ENCODE measurements around the gene CCDC28B.
A peak's percentile ranks its signal among the peaks of the same experiment; 100 is the strongest.
"Not testable (repeated sequence)": the region's sequence is repeated elsewhere in the genome, so short reads cannot be mapped to it uniquely, and the experiment has no call there.

CCDC28B gene

GRCh38 chr1:32200226-32201010 lies at the start of gene CCDC28B:
TSS of gene CCDC28B (plus strand) at chr1:32200595. CDS start at chr1:32201936, 1,341 bp downstream.
- peak; percentile 40 to 50 (median 42) for DNase-seq (ENCODE audit: low read depth in 2 of 3, low spot score in 2 of 3)

DNA sequence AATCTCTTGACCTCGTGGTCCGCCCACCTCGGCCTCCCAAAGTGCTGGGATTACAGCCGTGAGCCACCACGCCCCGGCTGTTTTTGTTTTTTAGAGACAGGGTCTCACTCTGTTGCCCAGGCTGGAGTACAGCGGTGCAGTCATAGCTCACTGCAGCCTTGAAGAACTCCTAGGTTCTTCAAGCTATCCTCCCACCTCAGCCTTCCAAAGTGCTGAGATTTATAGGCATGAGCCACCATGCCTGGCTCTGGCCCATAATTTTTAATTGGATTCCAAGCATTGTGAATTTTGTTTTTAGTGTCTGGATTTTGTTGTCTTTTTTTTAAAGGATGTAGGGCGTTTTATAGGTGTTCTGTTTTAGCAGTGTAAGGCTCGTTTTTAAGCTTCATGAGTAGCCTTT lies 49.5 kb upstream of the CCDC28B start:
- no peak for DNase-seq (ENCODE audit: low read depth in 2 of 3, low spot score in 2 of 3)

DNA sequence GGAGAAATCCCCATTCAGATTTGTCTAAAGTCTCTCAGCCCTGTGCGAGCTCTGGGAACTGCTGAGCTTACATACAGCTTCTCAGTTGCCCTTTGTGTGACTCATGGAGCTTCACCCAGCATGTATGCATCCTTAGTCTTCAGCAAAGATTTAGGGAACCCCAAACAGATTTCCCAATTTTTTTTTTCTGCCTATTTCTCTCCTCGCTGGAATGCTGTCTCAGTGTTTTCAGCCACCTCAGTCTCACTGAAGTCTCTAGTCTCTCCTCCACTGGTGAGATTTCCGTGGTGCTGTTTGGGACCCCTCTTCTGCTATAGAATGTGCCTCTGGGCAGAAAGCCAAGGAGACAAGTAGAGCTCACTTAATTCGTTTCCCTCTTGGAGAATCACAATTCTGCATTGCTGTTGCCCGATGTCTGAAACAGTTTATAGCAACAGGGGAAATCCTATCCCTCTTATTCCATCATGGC lies 49.0 kb upstream of the CCDC28B start:
- no peak for DNase-seq (ENCODE audit: low read depth in 2 of 3, low spot score in 2 of 3)

GRCh38 chr1:32159189-32159588 lies 41.2 kb upstream of the CCDC28B start:
- DNase-seq (ENCODE audit: low read depth in 2 of 3, low spot score in 2 of 3), result no peak

DNA sequence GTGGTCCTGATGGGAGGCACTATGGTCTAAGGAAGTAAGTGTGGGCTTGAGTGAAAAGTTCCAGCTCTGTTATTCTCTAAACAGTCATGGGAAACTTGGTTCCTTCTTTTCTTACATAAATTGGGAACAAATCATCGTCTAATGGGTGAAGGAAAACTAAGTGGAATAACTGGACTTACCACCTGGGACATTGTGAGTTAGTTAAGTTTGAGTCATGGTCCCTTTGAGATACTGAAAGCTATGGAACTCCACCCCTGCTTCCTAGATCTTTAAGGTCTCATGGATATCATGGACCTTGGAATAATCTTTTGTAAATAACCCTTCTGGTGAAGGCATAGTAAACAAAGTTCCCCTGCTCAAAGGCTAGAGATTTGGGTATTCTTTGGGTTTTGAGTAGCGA lies 37.0 kb upstream of the CCDC28B start:
- no peak for DNase-seq (ENCODE audit: low read depth in 2 of 3, low spot score in 2 of 3)

DNA sequence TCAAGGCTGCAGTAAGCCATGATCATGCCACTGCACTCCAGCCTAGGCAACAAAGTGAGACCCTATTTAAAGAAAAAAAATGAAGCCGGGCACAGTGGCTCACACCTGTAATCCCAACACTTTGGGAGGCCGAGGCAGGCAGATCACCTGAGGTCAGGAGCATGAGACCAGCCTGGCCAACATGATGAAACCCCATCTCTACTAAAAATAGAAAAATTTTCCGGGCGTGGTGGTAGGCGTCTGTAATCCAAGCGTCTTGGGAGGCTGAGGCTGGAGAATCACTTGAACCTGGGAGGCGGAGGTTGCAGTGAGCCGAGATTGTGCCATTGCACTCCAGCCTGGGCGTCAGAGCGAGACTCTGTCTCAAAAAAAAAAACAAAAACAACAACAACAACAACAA lies 34.8 kb upstream of the CCDC28B start:
- not testable (repeated sequence) for DNase-seq (ENCODE audit: low read depth in 2 of 3, low spot score in 2 of 3)

- no peak for DNase-seq (ENCODE audit: low read depth in 2 of 3, low spot score in 2 of 3)
These were observed 29.4 kb upstream of the CCDC28B start for GRCh38 chr1:32170991-32171390.

DNA sequence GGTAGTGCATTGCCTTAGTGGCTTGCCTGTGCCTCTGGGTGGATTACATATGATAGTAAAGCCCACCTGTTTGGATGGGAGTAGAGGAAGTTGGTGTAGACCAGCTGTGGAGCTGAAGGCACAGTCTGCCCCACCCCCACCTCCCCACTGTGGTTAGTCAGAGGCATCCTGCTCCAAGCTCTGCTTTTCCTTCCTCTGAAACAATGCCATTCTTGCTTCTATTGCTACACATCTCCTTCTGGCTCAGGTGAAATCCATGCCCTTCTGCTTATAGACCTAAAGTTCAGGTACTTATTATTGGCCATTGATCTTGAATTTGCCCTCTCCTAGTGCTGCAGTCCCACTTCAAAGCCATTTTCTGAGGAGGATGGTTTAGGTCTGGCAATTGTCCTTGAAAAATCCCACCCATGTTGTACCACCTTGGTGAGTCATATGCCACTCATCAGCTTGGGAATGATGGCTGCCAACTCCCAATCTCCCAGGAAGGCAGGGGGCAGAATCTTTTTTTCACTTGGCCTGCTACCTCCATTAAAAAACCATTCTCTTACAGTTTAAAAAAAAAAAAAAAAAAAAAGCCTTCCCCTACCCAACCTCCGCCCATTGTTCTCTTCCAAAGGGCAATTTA lies 27.7 kb upstream of the CCDC28B start:
- no peak for DNase-seq (ENCODE audit: low read depth in 2 of 3, low spot score in 2 of 3)

DNA sequence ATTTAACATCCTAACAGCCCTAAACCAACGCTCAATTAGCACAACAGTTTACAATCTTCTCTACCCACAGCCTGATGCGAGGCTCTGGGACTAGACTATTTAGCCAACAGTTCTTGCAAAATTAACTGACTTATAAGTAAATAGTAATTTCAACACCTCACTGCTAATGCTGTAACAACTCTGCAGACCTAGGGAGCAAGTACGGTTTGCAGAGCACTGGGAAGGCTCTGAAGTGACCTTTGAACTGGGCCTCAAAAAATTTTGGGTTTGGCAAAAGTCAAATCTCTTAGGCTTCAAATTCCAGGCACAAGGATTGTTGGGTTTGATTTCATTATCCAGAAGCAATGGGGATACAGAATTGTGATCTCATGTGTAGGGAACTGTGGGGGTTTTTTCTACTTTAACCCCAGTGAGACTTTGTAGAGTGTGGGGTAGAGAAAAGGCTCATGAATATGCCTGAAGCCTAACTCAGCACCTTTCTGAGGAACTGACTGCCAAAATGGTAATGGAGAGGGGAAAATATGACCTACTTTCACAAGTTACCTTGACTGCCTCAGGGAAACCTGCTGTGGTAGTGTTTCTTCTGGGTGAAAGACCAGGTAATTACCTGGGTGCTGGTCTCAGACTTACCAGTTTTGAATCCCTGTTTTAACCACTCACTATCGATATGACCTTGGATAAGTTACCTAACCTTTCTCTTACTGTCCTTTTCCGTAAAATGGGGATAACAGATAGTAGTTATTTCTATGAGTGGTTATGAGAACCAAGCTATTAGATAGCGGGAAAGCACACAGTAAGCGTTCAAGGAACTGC lies 21.8 kb upstream of the CCDC28B start:
- DNase-seq (ENCODE audit: low read depth in 2 of 3, low spot score in 2 of 3), result no peak

DNA sequence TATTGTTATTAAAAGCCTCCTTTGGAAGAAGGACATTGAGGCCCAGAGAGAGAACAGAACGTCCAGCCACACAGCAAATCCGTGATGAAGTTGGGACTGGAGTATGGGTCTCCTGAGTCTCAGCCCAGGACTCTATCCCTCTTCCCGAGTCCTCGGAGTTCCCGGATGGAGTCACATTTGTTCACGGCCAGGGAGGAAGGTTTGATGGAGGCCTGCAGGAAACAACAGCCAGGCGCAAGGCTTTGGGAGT lies 21.3 kb upstream of the CCDC28B start:
- no peak for DNase-seq (ENCODE audit: low read depth in 2 of 3, low spot score in 2 of 3)

GRCh38 chr1:32179443-32180185 lies 20.8 kb upstream of the CCDC28B start, which contains the start of gene TXLNA:
TSS of gene TXLNA (plus strand) at chr1:32179675. CDS start at chr1:32180346, 671 bp downstream.
- peak; percentile 74 to 89 (median 86) for DNase-seq (ENCODE audit: low read depth in 2 of 3, low spot score in 2 of 3)

GRCh38 chr1:32180186-32181060 lies 20.0 kb upstream of the CCDC28B start:
- DNase-seq (ENCODE audit: low read depth in 2 of 3, low spot score in 2 of 3), result no peak

GRCh38 chr1:32181065-32181464 lies 19.3 kb upstream of the CCDC28B start:
- DNase-seq (ENCODE audit: low read depth in 2 of 3, low spot score in 2 of 3), result no peak

DNA sequence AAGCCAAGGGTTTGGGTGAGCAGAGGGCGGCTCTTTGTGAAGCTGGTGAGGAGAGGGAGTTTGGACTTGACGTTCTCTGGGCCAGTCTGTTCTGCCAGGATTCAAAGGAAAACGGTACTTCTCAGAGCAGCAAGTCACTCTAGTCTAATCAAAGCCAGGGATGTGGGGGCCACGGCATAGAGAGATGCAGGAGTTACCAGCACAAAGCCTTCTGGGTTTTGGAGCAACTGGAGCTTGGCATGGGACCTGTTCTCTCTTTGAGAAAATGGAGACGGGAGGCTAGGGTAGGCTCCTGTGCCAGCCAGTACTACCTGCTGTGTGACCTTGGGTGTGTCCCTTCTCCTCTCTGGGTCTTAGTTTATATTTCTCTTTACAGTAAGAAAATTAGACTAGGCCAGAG lies 18.8 kb upstream of the CCDC28B start:
- DNase-seq (ENCODE audit: low read depth in 2 of 3, low spot score in 2 of 3), result no peak

DNA sequence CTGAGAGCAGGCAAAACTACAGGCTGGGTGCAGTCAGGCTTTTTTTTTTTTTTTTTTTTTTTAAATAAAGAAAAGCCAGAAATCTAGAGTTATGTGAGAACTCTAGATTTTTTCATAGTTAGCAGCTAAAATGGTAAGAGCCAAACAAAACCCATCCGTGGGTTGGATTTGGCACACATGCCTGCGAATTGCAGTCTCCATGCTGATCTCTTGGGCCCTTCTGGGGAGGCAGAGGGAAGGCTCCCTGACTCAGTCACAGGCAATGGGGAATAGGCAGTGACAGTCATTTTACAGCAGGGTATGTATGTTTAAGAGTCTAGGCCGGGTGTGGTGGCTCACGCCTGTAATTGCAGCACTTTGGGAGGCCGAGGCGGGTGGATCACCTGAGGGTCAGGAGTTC lies 18.3 kb upstream of the CCDC28B start:
- no peak for DNase-seq (ENCODE audit: low read depth in 2 of 3, low spot score in 2 of 3)

- DNase-seq (ENCODE audit: low read depth in 2 of 3, low spot score in 2 of 3), result no peak
These were observed 15.7 kb upstream of the CCDC28B start for GRCh38 chr1:32184650-32185049.

GRCh38 chr1:32186077-32186476 lies 14.3 kb upstream of the CCDC28B start:
- DNase-seq (ENCODE audit: low read depth in 2 of 3, low spot score in 2 of 3), result no peak

DNA sequence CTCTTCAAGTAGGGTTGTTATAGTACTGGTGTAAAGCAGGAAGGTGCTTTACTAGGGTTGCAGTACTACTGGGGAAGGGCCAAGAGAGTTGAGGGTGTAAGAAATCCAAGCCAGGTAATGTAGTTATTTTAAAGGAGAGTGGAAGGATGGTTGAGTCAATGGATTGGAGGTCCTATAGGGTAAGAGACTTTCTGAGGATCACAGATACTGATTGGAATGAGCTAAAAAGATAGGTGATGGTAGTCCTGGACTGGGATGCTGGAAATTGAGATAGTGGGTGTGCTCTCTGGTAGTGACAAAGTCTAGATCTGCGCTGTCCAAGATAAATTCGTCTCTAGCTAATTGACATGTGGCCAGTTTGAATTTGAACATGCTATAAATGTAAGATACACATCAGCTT lies 13.9 kb upstream of the CCDC28B start:
- DNase-seq (ENCODE audit: low read depth in 2 of 3, low spot score in 2 of 3), result no peak

DNA sequence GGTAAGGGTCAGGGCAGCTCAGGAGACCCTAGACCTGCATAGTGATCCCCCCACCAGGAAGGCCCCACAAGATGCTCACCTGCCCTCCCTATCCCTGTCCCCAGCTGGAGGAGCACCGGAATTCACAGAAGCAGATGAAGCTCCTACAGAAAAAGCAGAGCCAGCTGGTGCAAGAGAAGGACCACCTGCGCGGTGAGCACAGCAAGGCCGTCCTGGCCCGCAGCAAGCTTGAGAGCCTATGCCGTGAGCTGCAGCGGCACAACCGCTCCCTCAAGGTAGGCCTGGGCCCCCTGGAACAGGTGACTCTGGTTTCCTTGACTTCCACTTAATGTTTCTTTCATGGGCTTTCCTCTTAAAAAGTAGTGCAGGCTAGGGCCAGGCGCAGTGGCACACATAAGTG lies 12.5 kb upstream of the CCDC28B start:
- DNase-seq (ENCODE audit: low read depth in 2 of 3, low spot score in 2 of 3), result no peak

DNA sequence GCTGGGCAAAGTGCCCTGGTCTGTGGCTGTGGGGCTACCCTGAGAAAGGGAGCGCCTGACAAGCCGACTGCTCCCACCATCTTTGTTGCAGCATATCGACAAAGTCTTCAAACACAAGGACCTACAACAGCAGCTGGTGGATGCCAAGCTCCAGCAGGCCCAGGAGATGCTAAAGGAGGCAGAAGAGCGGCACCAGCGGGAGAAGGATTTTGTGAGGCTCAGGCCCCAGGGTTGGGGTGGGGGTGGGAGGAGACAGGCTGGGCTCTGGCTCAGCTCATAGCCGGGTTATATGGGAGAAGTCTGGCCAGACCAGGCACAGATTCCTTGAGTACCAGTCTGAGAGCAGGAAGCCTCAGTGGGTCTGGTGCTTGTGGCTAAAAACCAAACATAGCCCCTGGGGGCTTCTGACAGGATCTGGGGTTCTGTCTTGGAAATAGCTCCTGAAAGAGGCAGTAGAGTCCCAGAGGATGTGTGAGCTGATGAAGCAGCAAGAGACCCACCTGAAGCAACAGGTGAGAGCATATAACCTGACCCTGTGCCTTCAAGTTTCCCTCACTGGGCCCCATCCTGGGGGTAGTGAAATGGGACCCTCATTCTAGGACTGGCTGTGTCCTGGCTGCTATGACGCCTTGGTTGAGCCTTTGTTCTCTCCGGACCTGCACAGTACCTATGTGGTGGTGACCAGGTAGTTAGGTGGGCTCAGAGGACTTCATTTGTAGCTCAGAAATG lies 8.0 kb upstream of the CCDC28B start:
- no peak for DNase-seq (ENCODE audit: low read depth in 2 of 3, low spot score in 2 of 3)

Data from activated CD8-positive, alpha-beta memory T cell treated with anti-CD3 and anti-CD28 coated beads for 48 hours (primary cell).